Fibroblast of upper back skin (primary cell): Measurements from ENCODE around the gene SYCE3.

Experiments
- DNase-seq: peaks from one replicate; pipeline ENCODE4 v3.0.0-alpha.2; 2013

SYCE3 gene

GRCh38 chr22:50574383-50574755 lies 11.7 kb upstream of the SYCE3 start:
- DNase-seq, result no peak

- no peak for DNase-seq
Observed at GRCh38 chr22:50573491-50574382, 11.0 kb upstream of the SYCE3 start.

GRCh38 chr22:50572965-50573364 lies 10.2 kb upstream of the SYCE3 start:
- DNase-seq, result no peak

- no peak for DNase-seq
Observed at GRCh38 chr22:50571264-50572175, 8.8 kb upstream of the SYCE3 start.

GRCh38 chr22:50570861-50571260 lies 8.1 kb upstream of the SYCE3 start:
- DNase-seq, result no peak

- DNase-seq, result no peak
Observed at GRCh38 chr22:50569896-50570535, 7.3 kb upstream of the SYCE3 start.

- DNase-seq, result no peak
Observed at GRCh38 chr22:50569041-50569459, 6.3 kb upstream of the SYCE3 start.

GRCh38 chr22:50568626-50569025 lies 5.9 kb upstream of the SYCE3 start:
- no peak for DNase-seq

GRCh38 chr22:50567721-50568252 lies 5.1 kb upstream of the SYCE3 start:
- no peak for DNase-seq

GRCh38 chr22:50564289-50564688 lies 1.6 kb upstream of the SYCE3 start:
- no peak for DNase-seq

GRCh38 chr22:50563413-50564160 lies 868 bp upstream of the SYCE3 start:
- DNase-seq, result no peak

GRCh38 chr22:50561401-50562358 lies 1.0 kb downstream of the SYCE3 start:
- DNase-seq, result no peak

- DNase-seq, result no peak
Observed at GRCh38 chr22:50560034-50560433, 2.7 kb downstream of the SYCE3 start.

GRCh38 chr22:50556703-50557102 lies 6.0 kb downstream of the SYCE3 start:
- DNase-seq, result no peak

GRCh38 chr22:50553310-50553709 lies 9.4 kb downstream of the SYCE3 start:
- no peak for DNase-seq

- no peak for DNase-seq
Observed at GRCh38 chr22:50551160-50551752, 11.5 kb downstream of the SYCE3 start.

GRCh38 chr22:50550395-50550794 lies 12.3 kb downstream of the SYCE3 start:
- DNase-seq, result no peak

GRCh38 chr22:50548921-50549790 lies 13.6 kb downstream of the SYCE3 start:
- no peak for DNase-seq
